ENCODE data around the gene NES.
A peak's percentile ranks its signal among the peaks of the same experiment; 100 is the strongest.
"Not testable (repeated sequence)": the region's sequence is repeated elsewhere in the genome, so short reads cannot be mapped to it uniquely, and the experiment has no call there.

NES gene

GRCh38 chr1:156644146-156644545, 33.1 kb downstream of the NES start:
- DNase-seq: no peak

DNA sequence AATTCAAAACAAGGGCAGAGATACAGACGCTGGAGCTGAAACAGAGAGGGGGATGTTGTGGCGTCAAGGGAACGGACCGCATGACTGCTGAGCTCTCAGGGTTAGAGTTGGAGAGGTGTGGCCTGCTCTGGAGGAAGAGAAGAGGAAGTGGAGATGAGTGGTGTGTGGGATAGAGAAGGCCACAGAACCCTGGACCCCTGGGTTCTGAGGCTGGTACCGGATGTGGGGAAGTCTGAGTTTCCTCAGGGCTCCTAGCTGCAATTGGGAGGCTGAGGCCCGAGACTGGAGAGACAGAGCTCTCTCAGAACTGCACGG, 33.5 kb downstream of the NES start:
- DNase-seq: no peak

- no peak for DNase-seq
These were observed 34.0 kb downstream of the NES start for GRCh38 chr1:156643049-156643777.

- no peak for DNase-seq
These were observed 34.8 kb downstream of the NES start for GRCh38 chr1:156642265-156643048.

- no peak for DNase-seq
These were observed 35.4 kb downstream of the NES start, which contains the start of gene BCAN for GRCh38 chr1:156641761-156642264. Gene BCAN (plus strand): TSS chr1:156642117. CDS start chr1:156646055, 3,938 bp downstream.

DNA sequence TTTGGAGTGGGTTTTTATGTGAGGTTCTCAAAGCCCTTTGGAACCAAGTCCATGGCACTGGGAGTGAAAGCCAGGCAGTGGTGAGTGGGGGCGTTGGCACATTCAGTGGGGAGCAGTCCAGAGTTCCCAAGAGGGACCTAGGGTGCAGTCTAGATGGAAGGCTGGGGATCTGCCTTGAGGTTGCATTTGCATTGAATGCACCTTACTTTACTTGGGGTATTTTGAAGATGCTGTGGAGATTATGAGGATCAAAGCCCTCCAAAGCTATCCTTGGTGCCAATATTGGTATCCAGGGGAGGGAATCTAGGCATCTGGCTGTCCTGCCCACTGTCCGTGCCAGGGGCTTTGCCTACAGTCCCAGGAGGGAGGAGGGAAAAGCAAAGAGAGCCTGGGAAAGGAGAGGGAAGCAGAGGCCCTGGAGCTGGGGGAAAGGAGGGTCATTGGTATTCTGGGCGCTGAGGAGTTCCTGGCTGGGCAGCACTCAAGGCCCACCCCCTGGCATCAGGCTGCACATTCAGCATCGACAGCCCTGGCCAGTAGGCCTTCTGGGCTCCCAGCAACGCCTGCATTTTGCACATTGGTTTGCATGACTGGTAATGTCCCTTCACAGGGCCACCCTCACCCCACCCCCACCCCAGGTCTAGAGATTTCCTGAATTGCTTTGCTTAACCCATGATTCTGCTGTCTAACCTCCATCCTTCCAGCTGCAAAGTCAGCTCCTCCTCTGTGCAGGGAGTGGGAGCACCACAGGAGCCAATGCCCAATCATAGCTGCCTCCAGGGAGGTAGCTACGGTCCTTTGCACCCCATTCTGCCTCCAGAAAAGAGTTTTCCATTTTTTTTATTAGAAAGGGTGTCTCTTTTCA, 36.1 kb downstream of the NES start:
- DNase-seq: no peak

- DNase-seq: no peak
These were observed 37.6 kb downstream of the NES start for GRCh38 chr1:156639601-156640101.

DNA sequence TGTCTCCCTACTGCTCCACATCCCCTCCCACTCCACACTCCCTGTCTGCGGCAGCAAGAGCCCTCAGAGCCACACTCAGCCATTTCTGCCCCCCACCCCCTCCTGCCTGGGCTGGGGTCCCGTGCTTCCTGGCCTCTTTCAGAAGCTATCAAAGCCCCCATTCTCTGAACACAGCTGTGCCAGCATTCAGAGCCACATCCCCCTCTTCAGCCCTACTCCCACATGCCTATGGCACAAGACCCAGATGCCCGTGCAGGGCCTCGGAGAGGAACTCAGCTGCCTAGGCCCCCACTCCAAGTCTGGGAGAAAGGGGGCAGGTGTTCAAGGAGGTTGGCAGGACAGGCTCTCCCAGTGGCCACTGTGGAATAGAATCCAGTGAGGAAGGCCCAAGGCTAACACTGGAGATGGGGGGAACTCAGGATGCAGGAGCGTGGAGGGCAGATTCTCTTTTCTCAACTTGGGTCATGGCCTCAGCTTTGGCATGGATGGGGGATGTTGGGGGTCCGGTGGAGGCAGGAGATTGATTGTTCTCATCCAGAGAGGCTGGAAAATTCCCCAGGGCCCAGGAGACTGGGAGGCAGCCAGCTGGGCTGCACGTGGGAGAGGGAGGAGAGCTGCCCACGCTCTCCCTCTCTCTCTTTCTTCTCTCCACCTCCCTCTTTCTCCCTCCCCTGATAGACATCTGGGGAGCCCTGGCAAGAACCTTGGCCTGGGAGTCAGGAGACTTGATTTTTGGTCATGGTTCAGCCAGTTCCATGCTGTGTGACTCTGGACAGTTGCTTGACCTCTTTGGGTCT, 38.8 kb downstream of the NES start:
- DNase-seq: no peak

GRCh38 chr1:156632355-156632754, 44.9 kb downstream of the NES start:
- DNase-seq: no peak

GRCh38 chr1:156631152-156631551, 46.1 kb downstream of the NES start:
- DNase-seq: not testable (repeated sequence)

- DNase-seq: no peak
These were observed 47.3 kb downstream of the NES start for GRCh38 chr1:156629823-156630449.

- DNase-seq: peak; percentile 17 to 57
These were observed 49.8 kb downstream of the NES start for GRCh38 chr1:156627313-156627880.

GRCh38 chr1:156626079-156626438, 51.1 kb downstream of the NES start:
- no peak for DNase-seq

GRCh38 chr1:156625436-156626078, 51.6 kb downstream of the NES start:
- peak; percentile 56 to 67 for DNase-seq

DNA sequence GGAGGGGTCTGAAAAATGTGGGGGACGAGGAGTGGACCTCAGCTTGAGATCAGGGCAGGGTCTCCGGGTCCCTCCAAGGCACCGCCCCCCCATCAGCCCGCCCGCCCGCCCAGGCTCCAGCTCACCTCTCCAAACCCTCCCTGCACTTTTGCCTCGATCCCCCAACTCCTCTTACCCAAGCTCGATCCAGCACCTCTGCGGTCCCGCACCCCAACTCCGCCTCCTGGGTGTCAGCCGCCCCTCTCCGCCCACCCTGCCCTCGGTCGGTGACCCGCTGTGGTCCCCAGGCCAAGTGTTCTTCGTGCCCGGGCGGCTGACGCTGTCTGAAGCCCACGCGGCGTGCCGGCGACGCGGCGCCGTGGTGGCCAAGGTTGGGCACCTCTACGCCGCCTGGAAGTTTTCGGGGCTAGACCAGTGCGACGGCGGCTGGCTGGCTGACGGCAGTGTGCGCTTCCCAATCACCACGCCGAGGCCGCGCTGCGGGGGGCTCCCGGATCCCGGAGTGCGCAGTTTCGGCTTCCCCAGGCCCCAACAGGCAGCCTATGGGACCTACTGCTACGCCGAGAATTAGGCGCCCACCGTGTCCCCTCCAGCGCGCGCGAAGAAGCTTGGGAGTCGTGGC, 52.3 kb downstream of the NES start:
- no peak for DNase-seq

GRCh38 chr1:156623946-156624813, 53.0 kb downstream of the NES start:
- DNase-seq: peak; percentile 18 to 35

- DNase-seq: no peak
These were observed 54.5 kb downstream of the NES start for GRCh38 chr1:156622581-156623297.

DNA sequence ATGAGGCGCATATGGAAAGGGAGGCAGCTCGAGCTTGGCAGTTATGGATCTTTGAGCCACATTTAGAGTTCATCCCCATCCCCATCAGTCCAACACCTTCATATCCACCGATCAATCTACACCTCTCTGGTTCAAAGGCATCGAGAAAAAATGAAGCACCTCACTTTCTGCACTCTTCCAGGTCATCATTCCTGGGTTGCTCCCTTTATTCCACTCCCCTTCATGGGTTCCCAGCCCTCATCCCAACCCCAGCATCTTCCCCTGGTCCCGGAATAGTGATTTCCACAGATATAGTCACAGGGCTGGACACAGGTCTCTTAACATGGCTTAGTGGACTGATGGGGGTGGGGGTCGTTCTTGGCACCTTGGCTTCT, 57.6 kb downstream of the NES start:
- no peak for DNase-seq
